HG02642 (cell line): ENCODE data around the gene ARHGAP26.

Source experiments
- ATAC-seq: cut with Tn5 transposase; IDR thresholded peaks from one replicate; pipeline ENCODE4 v1.9.1; 2021; ENCODE audit warnings: mild to moderate bottlenecking; ENCODE audit not compliant: unreplicated experiment, poor library complexity

Gene ARHGAP26

GRCh38 chr5:143064676-143065075 lies 294.5 kb downstream of the ARHGAP26 start:
- ATAC-seq, result no peak

- ATAC-seq, result no peak
These were observed 295.2 kb downstream of the ARHGAP26 start for GRCh38 chr5:143065185-143065965.

- ATAC-seq, result peak; percentile 13
These were observed 295.9 kb downstream of the ARHGAP26 start for GRCh38 chr5:143065996-143066522.

GRCh38 chr5:143066556-143067281 lies 296.5 kb downstream of the ARHGAP26 start:
- ATAC-seq, result peak; percentile 78

GRCh38 chr5:143068712-143069111 lies 298.5 kb downstream of the ARHGAP26 start:
- no peak for ATAC-seq

GRCh38 chr5:143071927-143072326 lies 301.8 kb downstream of the ARHGAP26 start:
- no peak for ATAC-seq

GRCh38 chr5:143072734-143073133 lies 302.6 kb downstream of the ARHGAP26 start:
- ATAC-seq, result no peak

- no peak for ATAC-seq
These were observed 303.6 kb downstream of the ARHGAP26 start for GRCh38 chr5:143073766-143074165.

- ATAC-seq, result no peak
These were observed 304.3 kb downstream of the ARHGAP26 start for GRCh38 chr5:143074414-143074996.

GRCh38 chr5:143076377-143076776 lies 306.2 kb downstream of the ARHGAP26 start:
- no peak for ATAC-seq

- no peak for ATAC-seq
These were observed 307.4 kb downstream of the ARHGAP26 start for GRCh38 chr5:143077453-143078103.

GRCh38 chr5:143078313-143078712 lies 308.1 kb downstream of the ARHGAP26 start:
- no peak for ATAC-seq

- no peak for ATAC-seq
These were observed 308.8 kb downstream of the ARHGAP26 start for GRCh38 chr5:143078971-143079370.

GRCh38 chr5:143080407-143080806 lies 310.2 kb downstream of the ARHGAP26 start:
- ATAC-seq, result no peak

- no peak for ATAC-seq
These were observed 310.8 kb downstream of the ARHGAP26 start for GRCh38 chr5:143080982-143081381.

- no peak for ATAC-seq
These were observed 312.8 kb downstream of the ARHGAP26 start for GRCh38 chr5:143083006-143083405.

GRCh38 chr5:143084407-143084806 lies 314.2 kb downstream of the ARHGAP26 start:
- no peak for ATAC-seq

- no peak for ATAC-seq
These were observed 315.2 kb downstream of the ARHGAP26 start for GRCh38 chr5:143085319-143085917.

GRCh38 chr5:143086546-143086907 lies 316.4 kb downstream of the ARHGAP26 start:
- no peak for ATAC-seq
